ENCODE data around the gene CEACAM5. TPM values are rescaled to one million over a fixed set of nuclear protein-coding genes. Genes with fewer than 3 reads are reported as not detected.

CEACAM5 gene
- total RNA-seq = not detected in 2 replicates

DNA sequence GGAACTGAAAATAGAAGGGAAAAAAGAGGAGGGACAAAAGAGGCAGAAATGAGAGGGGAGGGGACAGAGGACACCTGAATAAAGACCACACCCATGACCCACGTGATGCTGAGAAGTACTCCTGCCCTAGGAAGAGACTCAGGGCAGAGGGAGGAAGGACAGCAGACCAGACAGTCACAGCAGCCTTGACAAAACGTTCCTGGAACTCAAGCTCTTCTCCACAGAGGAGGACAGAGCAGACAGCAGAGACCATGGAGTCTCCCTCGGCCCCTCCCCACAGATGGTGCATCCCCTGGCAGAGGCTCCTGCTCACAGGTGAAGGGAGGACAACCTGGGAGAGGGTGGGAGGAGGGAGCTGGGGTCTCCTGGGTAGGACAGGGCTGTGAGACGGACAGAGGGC is at the start of gene CEACAM5:
Gene CEACAM5, plus strand, starts transcription at position 146 of the 400 bp plus-strand sequence. Its CDS starts 106 bp downstream, at position 252.

DNA sequence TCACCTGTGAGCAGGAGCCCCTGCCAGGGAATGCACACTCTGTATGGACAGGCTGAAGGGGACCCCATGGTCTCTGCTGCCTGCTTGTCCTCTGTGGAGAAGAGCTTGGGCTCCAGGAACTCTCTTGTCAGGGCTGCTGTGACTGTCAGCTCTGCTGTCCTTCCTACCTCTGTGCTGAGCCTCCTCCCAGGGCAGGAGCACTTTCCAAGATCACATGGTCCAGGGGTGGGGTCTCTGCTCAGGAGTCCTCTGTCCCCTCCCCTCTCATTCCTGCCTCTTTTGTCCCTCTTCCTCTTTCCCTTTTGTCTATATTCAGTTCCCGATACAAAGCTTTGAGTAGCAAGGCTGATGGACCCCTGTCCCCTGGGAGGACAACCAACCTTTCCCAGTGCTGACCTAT is 20.3 kb upstream of the CEACAM5 start, which contains the start of gene CEACAM7:
Gene CEACAM7, minus strand, starts transcription at position 173 of the 400 bp plus-strand sequence. Its CDS starts 105 bp downstream, at position 68.

DNA sequence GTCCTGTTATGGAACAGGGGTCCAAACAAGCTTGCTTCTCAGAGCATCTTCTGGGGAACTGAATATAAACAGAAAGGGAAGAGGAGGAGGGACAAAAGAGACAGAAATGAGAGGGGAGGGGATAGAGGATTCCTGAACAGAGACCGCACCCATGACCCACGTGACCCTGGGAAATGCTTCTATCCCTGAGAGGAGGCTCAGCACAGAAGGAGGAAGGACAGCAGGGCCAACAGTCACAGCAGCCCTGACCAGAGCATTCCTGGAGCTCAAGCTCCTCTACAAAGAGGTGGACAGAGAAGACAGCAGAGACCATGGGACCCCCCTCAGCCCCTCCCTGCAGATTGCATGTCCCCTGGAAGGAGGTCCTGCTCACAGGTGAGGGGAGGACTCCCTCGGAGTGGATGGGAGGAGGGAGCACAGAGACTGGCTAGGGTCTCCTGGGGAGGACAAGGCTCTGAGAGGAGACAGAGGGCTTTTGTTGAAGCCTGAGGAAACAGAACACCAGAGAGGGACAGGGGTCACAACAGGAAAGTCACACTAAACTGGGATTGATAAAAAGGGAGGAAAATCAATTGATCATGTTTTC is 47.0 kb downstream of the CEACAM5 start, which contains the start of gene CEACAM6:
Gene CEACAM6, plus strand, starts transcription at position 203 of the 586 bp plus-strand sequence. Its CDS starts 109 bp downstream, at position 312.

Other genes with a start within 250 kb of the CEACAM5 start
- gene CEACAM21, start 132.5 kb upstream of the CEACAM5 start, total RNA-seq = 0.28 TPM in 1 of 2 replicates, not detected in the other
- not detected in 2 replicates for gene CEACAM4, start 81.6 kb upstream of the CEACAM5 start, total RNA-seq
- gene CEACAM7, start 20.4 kb upstream of the CEACAM5 start, total RNA-seq = not detected in 2 replicates
- gene CEACAM6, start 46.9 kb downstream of the CEACAM5 start, total RNA-seq = not detected in 2 replicates
- not detected in 2 replicates for gene CEACAM3, start 88.0 kb downstream of the CEACAM5 start, total RNA-seq
- not detected in 2 replicates for gene LYPD4, start 136.1 kb downstream of the CEACAM5 start, total RNA-seq
- not detected in 2 replicates for gene DMRTC2, start 136.4 kb downstream of the CEACAM5 start, total RNA-seq
- gene RPS19, start 151.6 kb downstream of the CEACAM5 start, total RNA-seq = 1,514 and 2,811 TPM in 2 replicates
- 0.19 TPM in 1 of 2 replicates, not detected in the other for gene CD79A, start 168.7 kb downstream of the CEACAM5 start, total RNA-seq
- gene ARHGEF1, start 174.6 kb downstream of the CEACAM5 start, total RNA-seq = 25.1 and 51.6 TPM in 2 replicates
- under 0.01 TPM in 1 of 2 replicates, not detected in the other for gene ERFL, start 219.8 kb downstream of the CEACAM5 start, total RNA-seq